ENCODE data around the gene LRRC1. TPM values are rescaled to one million over a fixed set of nuclear protein-coding genes. Genes with fewer than 3 reads are reported as not detected.

LRRC1 gene
- 1 to 10 TPM in 1 of 2 donors, under 1 TPM in 1; 1.00 to 3.0 TPM for total RNA-seq

DNA sequence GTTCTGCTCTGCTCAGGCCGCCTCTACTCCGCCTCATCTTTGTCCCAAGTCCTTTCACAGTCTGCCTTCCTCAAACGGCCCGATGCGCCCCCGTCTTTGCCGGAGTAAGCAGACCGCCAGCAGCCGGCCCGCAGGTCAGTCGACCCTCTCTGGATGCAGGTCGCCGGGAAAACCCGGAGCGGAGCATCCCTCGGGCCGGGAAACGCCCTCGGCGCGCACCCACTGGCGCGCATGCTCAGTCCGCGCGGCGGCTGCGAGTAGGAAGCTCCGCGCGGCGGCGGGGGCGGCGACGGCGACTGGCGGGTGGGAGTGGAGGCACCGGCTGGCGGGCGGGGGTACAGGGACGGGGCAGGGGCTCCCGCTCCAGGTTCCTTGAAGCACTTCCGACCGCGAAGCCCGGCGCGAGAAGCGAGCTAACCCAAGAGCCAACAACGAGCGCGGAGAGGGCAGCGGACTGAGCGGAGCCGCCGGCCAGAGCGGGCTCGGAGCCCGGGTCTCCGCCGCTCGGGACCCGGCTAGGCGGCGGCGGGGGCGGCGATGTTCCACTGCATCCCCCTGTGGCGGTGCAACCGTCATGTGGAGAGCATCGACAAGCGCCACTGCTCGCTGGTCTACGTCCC is at the start of gene LRRC1:
TSS of gene LRRC1 (plus strand) at position 286 of the 620 bp plus-strand sequence. CDS start at position 538, 252 bp downstream.
- Mint-ChIP-seq H3K27ac (peak within 1 kb of the TSS; percentile 49 to 79), H3K4me1 (ENCODE audit: low read depth in 2 of 2) (peaks cover 24 to 30% of the 10 kb centered on the region in 2 donors), H3K27me3 (peaks cover 17 to 21% of the 10 kb centered on the region in 2 donors), H3K4me3 (peak within 1 kb of the TSS; percentile 97), H3K9me3 (no peaks in the 10 kb centered on the region), H3K36me3 (no peaks in the 10 kb centered on the region)
- DNase-seq (ENCODE audit: low spot score) (peak; percentile 92), ATAC-seq (peak; percentile 84 to 91)

DNA sequence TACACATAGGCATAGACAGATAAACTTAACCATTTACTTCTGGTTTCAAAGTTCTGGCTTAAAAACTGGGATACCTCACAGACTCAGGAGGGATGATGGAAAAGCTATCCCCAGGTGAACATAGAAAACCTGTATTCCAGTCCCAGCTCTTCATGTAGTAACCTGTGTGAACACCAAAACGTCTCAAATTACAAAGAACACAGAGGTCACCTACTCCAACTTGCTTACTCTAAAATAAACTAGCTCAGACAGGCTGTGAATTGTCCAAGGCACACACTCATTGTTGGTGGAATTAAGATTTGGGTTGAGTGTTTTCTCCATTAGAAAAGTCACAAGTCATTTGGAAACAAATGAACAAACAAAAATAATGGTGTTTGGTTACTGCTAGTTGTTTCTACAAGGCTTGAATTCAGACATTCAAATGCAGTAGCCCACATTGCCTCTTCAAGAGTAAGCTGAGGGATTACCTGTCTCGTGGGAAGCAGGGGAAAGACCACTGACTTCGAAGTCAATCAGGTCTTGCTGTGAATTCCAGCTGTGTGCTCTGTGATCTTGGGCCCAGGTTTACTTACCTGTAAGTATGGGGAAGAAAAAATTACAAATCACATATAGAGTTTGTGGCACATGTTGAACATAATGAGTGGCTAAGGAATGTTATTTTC is 48.2 kb upstream of the LRRC1 start:
- Mint-ChIP-seq H3K36me3 (no peaks in the 10 kb centered on the region), H3K4me1 (ENCODE audit: low read depth in 2 of 2) (peaks cover under 1 to 2% of the 10 kb centered on the region in 2 donors), H3K4me3 (no peak overlapping the region), H3K27ac (no peak overlapping the region), H3K9me3 (no peaks in the 10 kb centered on the region), H3K27me3 (peaks cover 0 to 4% of the 10 kb centered on the region in 2 donors)
- ATAC-seq, result no peak
- DNase-seq (ENCODE audit: low spot score), result no peak

DNA sequence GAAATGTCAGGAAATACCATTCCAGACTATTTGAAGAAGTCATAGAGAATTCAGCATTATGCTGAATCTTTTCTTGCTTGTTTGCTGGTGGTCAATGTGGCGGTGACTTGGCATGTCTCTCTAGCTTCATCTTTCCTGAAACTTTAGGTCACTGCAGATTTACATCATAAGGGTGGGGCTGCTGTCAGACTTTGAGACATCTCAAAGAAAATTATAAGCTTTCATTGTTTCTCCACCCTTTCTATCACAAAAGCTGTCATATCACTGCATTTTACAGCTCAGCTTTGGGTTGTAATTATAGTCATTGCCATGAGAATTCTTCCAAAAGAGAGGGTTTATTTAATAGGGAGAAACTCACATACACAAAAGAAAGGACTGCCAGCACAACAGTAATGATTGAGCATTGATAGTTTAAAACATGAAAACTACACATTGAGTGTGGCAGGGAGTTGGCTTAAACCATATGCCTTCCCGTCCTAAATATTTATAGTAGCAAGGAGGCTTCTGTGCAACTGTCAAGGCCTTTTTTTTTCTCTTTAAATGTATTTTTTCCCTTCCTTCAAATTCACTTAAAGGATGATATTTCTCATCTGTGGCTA is 44.7 kb upstream of the LRRC1 start:
- no peaks in the 10 kb centered on the region for H3K9me3 Mint-ChIP-seq
- no peak overlapping the region for H3K4me3 Mint-ChIP-seq
- H3K4me1 Mint-ChIP-seq (ENCODE audit: low read depth in 2 of 2), result no peaks in the 10 kb centered on the region
- H3K27me3 Mint-ChIP-seq, result no peaks in the 10 kb centered on the region
- no peaks in the 10 kb centered on the region for H3K36me3 Mint-ChIP-seq
- no peak for ATAC-seq
- H3K27ac Mint-ChIP-seq, result no peak overlapping the region
- no peak for DNase-seq (ENCODE audit: low spot score)

DNA sequence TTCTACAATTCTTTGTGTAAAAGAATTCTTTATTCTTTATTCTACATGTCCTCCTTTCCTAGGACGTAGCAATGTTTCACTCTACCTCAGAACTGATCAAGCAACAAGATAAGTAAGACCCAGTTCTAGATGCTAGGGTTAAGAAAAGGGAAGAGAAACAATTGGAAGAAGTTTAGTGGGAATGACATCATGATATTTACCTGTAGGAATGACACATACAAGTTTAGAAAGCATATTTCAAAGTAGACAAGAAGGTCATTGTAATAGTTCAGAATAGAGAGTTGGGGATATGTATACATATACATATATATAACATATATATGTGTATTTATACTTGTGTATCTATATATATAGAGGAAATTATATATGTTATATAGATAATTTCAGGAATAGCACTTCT is 43.4 kb upstream of the LRRC1 start:
- Mint-ChIP-seq H3K9me3 (no peaks in the 10 kb centered on the region), H3K27ac (no peak overlapping the region), H3K36me3 (no peaks in the 10 kb centered on the region), H3K4me3 (no peak overlapping the region), H3K4me1 (ENCODE audit: low read depth in 2 of 2) (no peaks in the 10 kb centered on the region), H3K27me3 (peaks cover 0 to 8% of the 10 kb centered on the region in 2 donors)
- no peak for ATAC-seq
- no peak for DNase-seq (ENCODE audit: low spot score)

DNA sequence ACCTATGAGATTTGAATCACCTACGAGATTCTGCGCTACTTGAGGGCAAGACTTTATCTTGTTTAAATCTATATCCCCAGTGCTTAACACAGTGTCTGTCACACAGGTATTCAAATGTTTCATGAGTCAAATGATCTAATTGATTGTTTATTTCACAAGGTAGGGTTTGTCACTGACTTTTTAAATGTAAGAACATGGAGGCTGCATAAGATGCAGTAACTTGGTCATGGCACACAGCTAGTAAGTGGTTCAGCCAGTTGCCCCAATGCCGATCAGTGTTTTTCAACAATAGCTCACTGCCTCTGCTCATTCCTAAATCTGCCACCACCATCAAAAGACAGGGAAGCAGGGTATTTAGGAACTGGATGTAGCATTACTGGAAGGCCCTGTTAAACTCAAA is 42.4 kb upstream of the LRRC1 start:
- Mint-ChIP-seq H3K4me1 (ENCODE audit: low read depth in 2 of 2) (no peaks in the 10 kb centered on the region), H3K36me3 (no peaks in the 10 kb centered on the region), H3K27ac (no peak overlapping the region), H3K27me3 (peaks cover 0 to 8% of the 10 kb centered on the region in 2 donors), H3K4me3 (no peak overlapping the region), H3K9me3 (no peaks in the 10 kb centered on the region)
- DNase-seq (ENCODE audit: low spot score) (no peak), ATAC-seq (no peak)

DNA sequence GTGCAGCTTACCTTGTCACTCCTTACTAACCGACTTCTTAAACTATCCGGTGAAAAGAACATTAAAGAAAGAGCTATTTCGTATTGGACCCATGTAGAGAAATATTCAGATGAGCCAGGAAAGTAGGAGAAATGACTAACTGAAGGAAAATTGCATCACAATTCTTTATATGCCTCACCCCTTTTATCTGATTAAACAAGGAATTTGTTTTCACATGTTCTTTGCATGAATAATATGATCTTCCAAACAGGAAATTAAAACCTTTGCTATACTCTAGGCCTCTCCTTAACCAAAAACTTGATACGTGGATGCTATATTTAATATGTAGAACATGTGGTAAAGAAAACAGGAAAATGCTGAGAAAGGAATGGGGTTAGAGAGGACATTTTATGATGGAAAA is 41.9 kb upstream of the LRRC1 start:
- H3K36me3 Mint-ChIP-seq, result no peaks in the 10 kb centered on the region
- no peak overlapping the region for H3K4me3 Mint-ChIP-seq
- H3K4me1 Mint-ChIP-seq (ENCODE audit: low read depth in 2 of 2), result no peaks in the 10 kb centered on the region
- H3K27me3 Mint-ChIP-seq, result peaks cover 0 to 8% of the 10 kb centered on the region in 2 donors
- H3K9me3 Mint-ChIP-seq, result no peaks in the 10 kb centered on the region
- no peak for ATAC-seq
- no peak overlapping the region for H3K27ac Mint-ChIP-seq
- DNase-seq (ENCODE audit: low spot score), result no peak

GRCh38 chr6:53754330-53754729 is 40.5 kb upstream of the LRRC1 start:
- no peak overlapping the region for H3K4me3 Mint-ChIP-seq
- peaks cover 1 to 8% of the 10 kb centered on the region in 2 donors for H3K27me3 Mint-ChIP-seq
- no peak overlapping the region for H3K27ac Mint-ChIP-seq
- H3K4me1 Mint-ChIP-seq (ENCODE audit: low read depth in 2 of 2), result no peaks in the 10 kb centered on the region
- H3K36me3 Mint-ChIP-seq, result no peaks in the 10 kb centered on the region
- ATAC-seq (no peak), DNase-seq (ENCODE audit: low spot score) (no peak)
- no peaks in the 10 kb centered on the region for H3K9me3 Mint-ChIP-seq

DNA sequence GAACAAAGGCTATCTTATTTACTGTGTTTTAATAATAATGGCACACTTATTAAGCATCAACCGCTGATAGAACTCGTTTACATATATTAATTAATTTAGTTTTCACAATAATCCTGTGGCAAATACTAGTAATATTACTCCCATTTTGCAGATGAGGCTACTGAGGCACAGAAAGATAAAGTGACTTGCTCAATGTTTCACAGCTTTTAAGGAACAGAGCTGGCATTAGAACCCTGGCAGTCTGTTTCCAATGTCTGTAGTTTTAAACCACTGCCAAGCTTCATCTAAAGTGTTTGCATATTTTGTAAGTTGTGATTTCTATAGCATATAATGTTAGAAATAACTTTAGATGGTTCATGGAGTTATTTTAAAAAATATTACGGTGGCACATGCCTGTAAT is 38.4 kb upstream of the LRRC1 start:
- Mint-ChIP-seq H3K4me3 (no peak overlapping the region), H3K9me3 (no peaks in the 10 kb centered on the region), H3K36me3 (no peaks in the 10 kb centered on the region), H3K27me3 (peaks cover 2 to 8% of the 10 kb centered on the region in 2 donors), H3K4me1 (ENCODE audit: low read depth in 2 of 2) (no peaks in the 10 kb centered on the region), H3K27ac (no peak overlapping the region)
- no peak for DNase-seq (ENCODE audit: low spot score)
- no peak for ATAC-seq

DNA sequence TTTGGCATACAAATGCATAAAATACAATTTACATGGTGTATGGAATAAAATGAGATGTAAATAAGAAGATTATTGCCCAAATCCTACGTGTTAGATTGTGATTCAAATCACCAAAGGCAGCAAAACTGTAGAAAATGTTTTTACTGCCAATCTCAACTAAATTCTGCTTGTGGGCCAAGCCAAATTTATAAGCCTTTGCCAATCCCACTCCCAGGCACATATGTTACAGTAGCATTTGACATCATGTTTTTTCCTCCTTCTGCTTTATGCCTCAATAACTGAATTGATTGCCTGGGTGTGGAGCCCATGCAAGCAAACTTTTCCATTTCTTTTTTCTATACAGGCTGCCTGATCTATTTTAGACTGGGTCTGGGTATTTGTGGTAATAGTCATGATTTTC is 36.3 kb upstream of the LRRC1 start:
- no peaks in the 10 kb centered on the region for H3K36me3 Mint-ChIP-seq

GRCh38 chr6:53761036-53761435 is 33.8 kb upstream of the LRRC1 start:
- no peak overlapping the region for H3K27ac Mint-ChIP-seq
- ATAC-seq (no peak), DNase-seq (ENCODE audit: low spot score) (no peak)
- no peaks in the 10 kb centered on the region for H3K9me3 Mint-ChIP-seq
- no peaks in the 10 kb centered on the region for H3K36me3 Mint-ChIP-seq
- no peaks in the 10 kb centered on the region for H3K4me1 Mint-ChIP-seq (ENCODE audit: low read depth in 2 of 2)
- peaks cover 14 to 28% of the 10 kb centered on the region in 2 donors for H3K27me3 Mint-ChIP-seq
- no peak overlapping the region for H3K4me3 Mint-ChIP-seq

More for the DNA sequence above, 36.3 kb upstream of the LRRC1 start:
- Mint-ChIP-seq H3K27ac (no peak overlapping the region), H3K4me3 (no peak overlapping the region), H3K9me3 (no peaks in the 10 kb centered on the region), H3K27me3 (peaks cover 4 to 10% of the 10 kb centered on the region in 2 donors), H3K4me1 (ENCODE audit: low read depth in 2 of 2) (no peaks in the 10 kb centered on the region)
- ATAC-seq (no peak), DNase-seq (ENCODE audit: low spot score) (no peak)

- ATAC-seq, result no peak
- H3K27ac Mint-ChIP-seq, result no peak overlapping the region
These were observed 29.5 kb upstream of the LRRC1 start for GRCh38 chr6:53765270-53765669.

GRCh38 chr6:53766930-53767329 is 27.9 kb upstream of the LRRC1 start:
- H3K9me3 Mint-ChIP-seq, result no peaks in the 10 kb centered on the region
- no peak overlapping the region for H3K4me3 Mint-ChIP-seq
- ATAC-seq (no peak), DNase-seq (ENCODE audit: low spot score) (no peak)
- no peaks in the 10 kb centered on the region for H3K4me1 Mint-ChIP-seq (ENCODE audit: low read depth in 2 of 2)
- no peaks in the 10 kb centered on the region for H3K36me3 Mint-ChIP-seq
- H3K27me3 Mint-ChIP-seq, result peaks cover 17 to 37% of the 10 kb centered on the region in 2 donors
- no peak overlapping the region for H3K27ac Mint-ChIP-seq

More at GRCh38 chr6:53765270-53765669, 29.5 kb upstream of the LRRC1 start:
- peaks cover 17 to 37% of the 10 kb centered on the region in 2 donors for H3K27me3 Mint-ChIP-seq
- no peaks in the 10 kb centered on the region for H3K36me3 Mint-ChIP-seq
- no peak for DNase-seq (ENCODE audit: low spot score)
- H3K4me3 Mint-ChIP-seq, result no peak overlapping the region
- H3K4me1 Mint-ChIP-seq (ENCODE audit: low read depth in 2 of 2), result no peaks in the 10 kb centered on the region
- no peaks in the 10 kb centered on the region for H3K9me3 Mint-ChIP-seq

GRCh38 chr6:53767941-53768340 is 26.9 kb upstream of the LRRC1 start:
- H3K27ac Mint-ChIP-seq, result no peak overlapping the region
- H3K4me3 Mint-ChIP-seq, result no peak overlapping the region
- no peak for ATAC-seq
- no peaks in the 10 kb centered on the region for H3K36me3 Mint-ChIP-seq
- no peaks in the 10 kb centered on the region for H3K4me1 Mint-ChIP-seq (ENCODE audit: low read depth in 2 of 2)
- H3K27me3 Mint-ChIP-seq, result peaks cover 14 to 37% of the 10 kb centered on the region in 2 donors
- no peaks in the 10 kb centered on the region for H3K9me3 Mint-ChIP-seq
- no peak for DNase-seq (ENCODE audit: low spot score)

DNA sequence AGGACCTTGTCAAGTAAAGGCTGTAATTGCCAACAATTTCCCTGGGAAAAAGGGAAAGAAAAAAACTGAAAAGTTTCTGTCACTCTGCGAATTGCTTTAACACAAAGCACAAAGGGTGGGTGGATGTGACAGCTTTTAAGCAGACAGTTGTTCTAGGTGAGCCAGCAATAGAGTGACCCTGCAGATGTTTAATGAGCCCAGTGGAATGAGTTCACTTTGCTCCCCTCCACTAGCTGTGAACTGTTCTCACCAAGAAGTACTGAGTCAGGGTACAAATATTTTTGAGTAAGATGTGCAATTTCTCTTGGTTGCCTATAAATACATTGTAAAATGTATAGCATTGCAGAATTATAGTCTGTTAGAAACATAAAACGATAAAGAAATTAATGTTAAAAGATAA is 26.2 kb upstream of the LRRC1 start:
- H3K4me3 Mint-ChIP-seq, result no peak overlapping the region

More for the DNA sequence above, 26.2 kb upstream of the LRRC1 start:
- DNase-seq (ENCODE audit: low spot score) (no peak), ATAC-seq (no peak)
- Mint-ChIP-seq H3K27ac (no peak overlapping the region), H3K36me3 (no peaks in the 10 kb centered on the region), H3K9me3 (no peaks in the 10 kb centered on the region), H3K27me3 (peaks cover 16 to 33% of the 10 kb centered on the region in 2 donors), H3K4me1 (ENCODE audit: low read depth in 2 of 2) (no peaks in the 10 kb centered on the region)

All from natural killer cell treated with Interleukin-12 subunit alpha and Interleukin-12 subunit beta and Interleukin-15 and Interleukin-18, amount 100 ng/mL, for 72 hours (primary cell).